AG04450 (cell line): ENCODE results near the gene UBE2R2. TPM values are rescaled to one million over a fixed set of nuclear protein-coding genes. Genes with fewer than 3 reads are reported as not detected.

ENCODE experiments used
- CTCF ChIA-PET: fragments of 300-600, 350-600 bp; formaldehyde crosslinking; extraction: SDS; loops from one replicate; lab custom pipeline; 2022; ENCODE audit warnings: antibody characterized with exemption, inconsistent platforms; lab: Charles Lee
- POLR2A ChIA-PET: fragments of 350-600 bp; formaldehyde crosslinking; extraction: SDS; loops from one replicate; lab custom pipeline; 2021; ENCODE audit warnings: antibody characterized with exemption, inconsistent platforms; lab: Yijun Ruan, JAX
- DNase-seq: peaks from one replicate; pipeline ENCODE4 v3.0.0-alpha.2; 2011; ENCODE audit warnings: low read depth, low spot score
- H3K27ac ChIP-seq: one replicate; pipeline ENCODE4 v1.5.1; 2012; ENCODE audit warnings: low read depth, low read length, control low read depth
- H3K27me3 ChIP-seq: one replicate; pipeline ENCODE4 v1.6.0; 2012; ENCODE audit warnings: low read length; ENCODE audit not compliant: control insufficient read depth, insufficient read depth
- H3K4me3 ChIP-seq: 2 replicates; pipeline ENCODE4 v1.5.1; 2011; ENCODE audit warnings: mild to moderate bottlenecking, low read depth, low read length, control low read depth
- H3K9me3 ChIP-seq: 2 replicates; pipeline ENCODE4 v1.5.1; 2012; ENCODE audit warnings: low read length; ENCODE audit not compliant: control insufficient read depth, insufficient read depth
- polyA plus RNA-seq: library from polyadenylated mRNA; depleted of rRNA; stranded (reverse); fragments of >200 nt; gene quantifications from 2 replicates; pipeline ENCODE4 v1.2.3, GENCODE V29; 2011
- TF ChIP-seq, protein P1 (sequence below): IDR thresholded peaks from 2 replicates; pipeline ENCODE4 v1.5.1; 2011; ENCODE audit warnings: low read depth, low read length, control low read depth, inconsistent platforms

Gene UBE2R2
- polyA plus RNA-seq, 1 experiment: 42.2 TPM

- H3K27me3 ChIP-seq: no peaks in the 10 kb centered on the region
- TF ChIP-seq, protein P1, sequence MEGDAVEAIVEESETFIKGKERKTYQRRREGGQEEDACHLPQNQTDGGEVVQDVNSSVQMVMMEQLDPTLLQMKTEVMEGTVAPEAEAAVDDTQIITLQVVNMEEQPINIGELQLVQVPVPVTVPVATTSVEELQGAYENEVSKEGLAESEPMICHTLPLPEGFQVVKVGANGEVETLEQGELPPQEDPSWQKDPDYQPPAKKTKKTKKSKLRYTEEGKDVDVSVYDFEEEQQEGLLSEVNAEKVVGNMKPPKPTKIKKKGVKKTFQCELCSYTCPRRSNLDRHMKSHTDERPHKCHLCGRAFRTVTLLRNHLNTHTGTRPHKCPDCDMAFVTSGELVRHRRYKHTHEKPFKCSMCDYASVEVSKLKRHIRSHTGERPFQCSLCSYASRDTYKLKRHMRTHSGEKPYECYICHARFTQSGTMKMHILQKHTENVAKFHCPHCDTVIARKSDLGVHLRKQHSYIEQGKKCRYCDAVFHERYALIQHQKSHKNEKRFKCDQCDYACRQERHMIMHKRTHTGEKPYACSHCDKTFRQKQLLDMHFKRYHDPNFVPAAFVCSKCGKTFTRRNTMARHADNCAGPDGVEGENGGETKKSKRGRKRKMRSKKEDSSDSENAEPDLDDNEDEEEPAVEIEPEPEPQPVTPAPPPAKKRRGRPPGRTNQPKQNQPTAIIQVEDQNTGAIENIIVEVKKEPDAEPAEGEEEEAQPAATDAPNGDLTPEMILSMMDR: no peak
- no peak overlapping the region for H3K27ac ChIP-seq
- H3K4me3 ChIP-seq: no peak overlapping the region
- no peaks in the 10 kb centered on the region for H3K9me3 ChIP-seq
- POLR2A ChIA-PET: no interaction called here
- CTCF ChIA-PET: no interaction called here
- DNase-seq: no peak
These were observed 102.4 kb downstream of the UBE2R2 start for GRCh38 chr9:33919276-33919897.

DNA sequence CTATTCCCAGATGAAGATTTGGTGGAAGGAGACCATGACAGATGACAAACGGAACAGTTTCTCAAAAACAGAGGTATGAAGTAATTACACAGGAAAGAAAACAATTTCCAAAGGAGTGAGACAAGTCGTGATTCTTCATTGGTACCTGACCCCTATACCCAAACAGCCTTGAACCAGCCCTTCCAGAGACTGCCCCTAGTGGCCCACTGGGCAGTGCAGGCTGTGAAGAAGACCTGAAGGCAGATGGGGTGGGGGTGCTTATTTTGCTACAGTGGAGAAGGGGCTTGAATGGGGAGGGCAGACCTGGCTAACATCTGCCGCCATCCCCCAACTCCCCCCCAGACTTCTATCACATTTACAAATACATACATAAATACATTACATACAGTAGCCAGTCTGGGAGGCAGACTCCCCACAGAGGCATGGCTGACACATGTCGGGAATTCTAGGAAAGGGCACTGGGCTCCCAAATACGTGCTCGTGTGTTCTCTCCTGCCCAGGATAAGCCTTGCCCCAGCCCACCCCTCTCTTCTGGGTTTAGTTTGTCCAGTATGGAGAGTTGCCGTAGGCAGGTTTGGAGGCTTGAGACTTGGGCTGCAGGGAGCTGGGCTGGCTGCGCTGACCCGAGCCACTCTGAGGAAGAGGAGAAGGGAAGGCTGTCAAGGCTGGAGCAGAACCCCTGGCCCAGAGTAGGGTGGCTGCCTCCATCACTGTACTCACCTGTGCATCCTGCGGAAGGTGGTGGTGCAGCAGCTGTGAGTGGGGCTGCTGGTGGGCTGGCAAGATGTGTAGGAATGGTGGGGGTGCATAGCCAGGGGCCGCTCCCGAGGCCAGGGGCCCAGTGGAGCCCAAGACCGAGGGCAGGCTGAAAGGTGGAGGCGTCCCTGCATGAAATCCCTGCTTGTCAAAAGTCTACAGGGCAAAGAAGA lies 105.3 kb downstream of the UBE2R2 start:
- no peak for DNase-seq
- H3K4me3 ChIP-seq: no peak overlapping the region
- TF ChIP-seq, protein P1: peak; percentile 75
- H3K27me3 ChIP-seq: no peaks in the 10 kb centered on the region
- peak overlapping the region; percentile 11 for H3K27ac ChIP-seq
- no peaks in the 10 kb centered on the region for H3K9me3 ChIP-seq
- ChIA-PET POLR2A (no interaction called here), CTCF (interaction anchor here (5.0 kb wide), 1 partner anchor 152 kb away, joined by 51 read pairs; no protein-coding TSS in a partner anchor)

GRCh38 chr9:33923079-33923478 lies 106.1 kb downstream of the UBE2R2 start:
- TF ChIP-seq, protein P1: no peak
- no peak for DNase-seq
- CTCF ChIA-PET: interaction anchor here (5.0 kb wide), 1 partner anchor 151 kb away, joined by 51 read pairs; no protein-coding TSS in a partner anchor

GRCh38 chr9:33923998-33924701 lies 107.2 kb downstream of the UBE2R2 start:
- no peak overlapping the region for H3K27ac ChIP-seq
- H3K9me3 ChIP-seq: no peaks in the 10 kb centered on the region
- H3K27me3 ChIP-seq: no peaks in the 10 kb centered on the region
- ChIA-PET CTCF (interaction anchor here (0.6 to 5.0 kb wide), 11 partner anchors 10 to 413 kb away, joined by 3 to 51 read pairs (median 7); no protein-coding TSS in a partner anchor), POLR2A (interaction anchor here (1.3 kb wide), 1 partner anchor 149 kb away, joined by 3 read pairs; no protein-coding TSS in a partner anchor)
- no peak overlapping the region for H3K4me3 ChIP-seq
- DNase-seq: no peak
- TF ChIP-seq, protein P1: no peak

More at GRCh38 chr9:33923079-33923478, 106.1 kb downstream of the UBE2R2 start:
- H3K27ac ChIP-seq: no peak overlapping the region
- no peaks in the 10 kb centered on the region for H3K9me3 ChIP-seq
- POLR2A ChIA-PET: no interaction called here
- H3K27me3 ChIP-seq: no peaks in the 10 kb centered on the region
- H3K4me3 ChIP-seq: no peak overlapping the region
